ENCODE measurements around the gene TMEM30B.
"Not testable (repeated sequence)": the region's sequence is repeated elsewhere in the genome, so short reads cannot be mapped to it uniquely, and the experiment has no call there.

The TMEM30B gene

GRCh38 chr14:61321385-61322010 lies 40.4 kb upstream of the TMEM30B start, which contains the start of gene PRKCH:
PRKCH (plus strand) TSS chr14:61321579; CDS start chr14:61322102, 523 bp downstream.
- Histone ChIP-seq H3K4me3 (ENCODE audit: low read length) (peak within 1 kb of the TSS; percentile 67), H3K27ac (ENCODE audit: low read length) (no peak within 1 kb of the TSS), H3K9ac (ENCODE audit: low read depth, low read length) (peak within 1 kb of the TSS; percentile 21; the same call in 1 of the 2 replicates)

GRCh38 chr14:61320806-61321384 lies 39.8 kb upstream of the TMEM30B start:
- Histone ChIP-seq H3K9me3 (ENCODE audit: insufficient read depth, low read depth, low read length) (peaks cover 7% of the 10 kb centered on the region; the same call in 1 of the 2 replicates), H3K27ac (ENCODE audit: low read length) (no peak overlapping the region), H3K4me1 (ENCODE audit: insufficient read depth, low read length) (peaks cover 5% of the 10 kb centered on the region; the same call in 1 of the 2 replicates), H3K9ac (ENCODE audit: low read depth, low read length) (no peak overlapping the region), H3K4me3 (ENCODE audit: low read length) (peak overlapping the region; percentile 67; the same call in 1 of the 2 replicates), H3K36me3 (ENCODE audit: insufficient read depth, low read depth, low read length) (no peaks in the 10 kb centered on the region), H3K27me3 (ENCODE audit: insufficient read depth, low read length) (peaks cover 50% of the 10 kb centered on the region)

More at GRCh38 chr14:61321385-61322010, 40.4 kb upstream of the TMEM30B start, which contains the start of gene PRKCH:
- Histone ChIP-seq H3K36me3 (ENCODE audit: insufficient read depth, low read depth, low read length) (no peaks in the 10 kb centered on the region), H3K27me3 (ENCODE audit: insufficient read depth, low read length) (peaks cover 48% of the 10 kb centered on the region), H3K4me1 (ENCODE audit: insufficient read depth, low read length) (peaks cover 5% of the 10 kb centered on the region; the same call in 1 of the 2 replicates), H3K9me3 (ENCODE audit: insufficient read depth, low read depth, low read length) (peaks cover 11% of the 10 kb centered on the region; the same call in 1 of the 2 replicates)

DNA sequence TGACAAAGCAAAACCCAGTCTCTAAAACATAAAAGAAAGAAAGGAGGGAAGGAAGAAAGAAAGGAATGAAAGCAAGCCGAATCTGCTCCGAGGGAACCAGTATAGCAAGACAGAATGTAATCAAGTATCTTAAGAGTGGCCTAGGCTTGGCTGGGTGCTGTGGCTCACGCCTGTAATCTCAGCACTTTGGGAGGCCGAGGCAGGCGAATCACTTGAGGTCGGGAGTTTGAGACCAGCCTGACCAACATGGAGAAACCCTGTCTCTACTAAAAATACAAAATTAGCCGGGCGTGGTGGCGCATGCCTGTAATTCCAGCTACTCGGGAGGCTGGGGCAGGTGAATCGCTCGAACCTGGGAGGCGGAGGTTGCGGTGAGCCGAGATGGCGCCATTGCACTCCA lies 39.0 kb upstream of the TMEM30B start:
- not testable (repeated sequence) for H3K36me3 ChIP-seq (ENCODE audit: insufficient read depth, low read depth, low read length); H3K27ac ChIP-seq (ENCODE audit: low read length)

DNA sequence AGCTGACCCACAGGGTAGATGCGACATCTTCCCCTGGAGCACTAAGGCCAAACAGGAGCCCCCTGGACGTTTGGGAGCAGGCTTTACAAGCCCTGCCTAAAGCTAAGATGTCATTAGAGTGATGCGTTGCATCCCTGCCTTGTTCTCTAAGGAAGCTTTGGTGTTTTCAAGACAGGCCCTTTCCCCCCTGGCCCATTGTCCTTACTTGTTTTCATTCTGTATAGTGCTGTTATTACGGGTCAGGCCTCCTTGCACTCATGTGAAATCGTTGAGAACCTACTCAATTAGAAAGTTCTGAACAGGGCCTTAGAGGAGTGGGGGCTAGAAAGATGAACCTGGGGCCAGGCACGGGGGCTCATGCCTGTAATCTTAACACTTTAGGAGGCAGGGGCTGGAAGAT lies 38.6 kb upstream of the TMEM30B start:
- peaks cover 50% of the 10 kb centered on the region for H3K27me3 ChIP-seq (ENCODE audit: insufficient read depth, low read length)
- peaks cover 5% of the 10 kb centered on the region; the same call in 1 of the 2 replicates for H3K4me1 ChIP-seq (ENCODE audit: insufficient read depth, low read length)
- H3K9me3 ChIP-seq (ENCODE audit: insufficient read depth, low read depth, low read length) = no peaks in the 10 kb centered on the region
- H3K36me3 ChIP-seq (ENCODE audit: insufficient read depth, low read depth, low read length) = no peaks in the 10 kb centered on the region
- no peak overlapping the region for H3K9ac ChIP-seq (ENCODE audit: low read depth, low read length)
- H3K4me3 ChIP-seq (ENCODE audit: low read length) = no peak overlapping the region
- H3K27ac ChIP-seq (ENCODE audit: low read length) = no peak overlapping the region

More for the DNA sequence above, 39.0 kb upstream of the TMEM30B start:
- H3K4me3 ChIP-seq (ENCODE audit: low read length); H3K9me3 ChIP-seq (ENCODE audit: insufficient read depth, low read depth, low read length); H3K9ac ChIP-seq (ENCODE audit: low read depth, low read length); H3K4me1 ChIP-seq (ENCODE audit: insufficient read depth, low read length): not testable (repeated sequence)
- peaks cover 50% of the 10 kb centered on the region for H3K27me3 ChIP-seq (ENCODE audit: insufficient read depth, low read length)

- no peak overlapping the region for H3K4me3 ChIP-seq (ENCODE audit: low read length)
- peaks cover 5% of the 10 kb centered on the region; the same call in 1 of the 2 replicates for H3K4me1 ChIP-seq (ENCODE audit: insufficient read depth, low read length)
- H3K36me3 ChIP-seq (ENCODE audit: insufficient read depth, low read depth, low read length) = no peaks in the 10 kb centered on the region
- no peak overlapping the region for H3K9ac ChIP-seq (ENCODE audit: low read depth, low read length)
- H3K27ac ChIP-seq (ENCODE audit: low read length) = no peak overlapping the region
- H3K9me3 ChIP-seq (ENCODE audit: insufficient read depth, low read depth, low read length) = no peaks in the 10 kb centered on the region
- H3K27me3 ChIP-seq (ENCODE audit: insufficient read depth, low read length) = peaks cover 49% of the 10 kb centered on the region
Observed at GRCh38 chr14:61319086-61319485, 37.9 kb upstream of the TMEM30B start.

DNA sequence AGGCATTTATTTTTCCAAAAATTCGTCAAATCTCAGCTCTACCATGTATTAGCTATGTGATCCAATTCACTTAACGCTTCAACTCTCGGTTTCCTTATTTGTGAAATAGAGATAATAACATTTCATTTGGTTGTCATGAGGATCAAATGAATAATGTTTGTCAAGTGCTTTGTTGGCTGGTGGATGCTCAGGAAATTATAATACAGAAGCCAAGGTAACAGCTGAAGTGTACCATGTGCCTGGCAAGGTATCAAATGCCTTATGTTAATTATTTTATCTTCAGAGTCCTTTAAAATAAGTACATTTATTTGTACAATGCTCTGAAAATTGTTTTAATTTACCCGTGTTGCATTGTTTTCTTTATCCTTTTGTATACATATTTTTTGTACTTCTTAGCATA lies 34.2 kb upstream of the TMEM30B start:
- H3K27ac ChIP-seq (ENCODE audit: low read length) = no peak overlapping the region
- peaks cover 7% of the 10 kb centered on the region for H3K9me3 ChIP-seq (ENCODE audit: insufficient read depth, low read depth, low read length)
- H3K27me3 ChIP-seq (ENCODE audit: insufficient read depth, low read length) = peaks cover 12% of the 10 kb centered on the region
- no peaks in the 10 kb centered on the region for H3K36me3 ChIP-seq (ENCODE audit: insufficient read depth, low read depth, low read length)
- H3K9ac ChIP-seq (ENCODE audit: low read depth, low read length) = no peak overlapping the region
- no peak overlapping the region for H3K4me3 ChIP-seq (ENCODE audit: low read length)
- H3K4me1 ChIP-seq (ENCODE audit: insufficient read depth, low read length) = no peaks in the 10 kb centered on the region

DNA sequence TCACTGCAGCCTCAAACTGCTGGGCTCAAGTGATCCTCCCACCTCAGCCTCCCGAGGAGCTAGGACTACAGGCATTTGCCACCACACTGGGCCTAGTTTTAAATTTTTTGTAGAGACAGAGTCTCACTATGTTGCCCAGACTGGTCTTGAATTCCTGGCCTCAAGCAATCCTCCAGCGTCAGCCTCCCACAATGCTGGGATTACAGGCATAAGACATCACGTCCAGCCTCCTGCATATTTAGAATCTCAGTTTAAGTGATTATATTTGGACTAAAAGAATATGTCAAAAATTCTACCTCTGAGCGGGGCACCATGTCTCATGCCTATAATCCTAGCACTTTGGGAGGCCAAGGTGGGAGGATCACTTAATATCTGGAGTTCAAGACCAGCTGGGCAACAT lies 27.6 kb upstream of the TMEM30B start:
- H3K36me3 ChIP-seq (ENCODE audit: insufficient read depth, low read depth, low read length); H3K4me3 ChIP-seq (ENCODE audit: low read length); H3K27ac ChIP-seq (ENCODE audit: low read length); H3K4me1 ChIP-seq (ENCODE audit: insufficient read depth, low read length); H3K27me3 ChIP-seq (ENCODE audit: insufficient read depth, low read length); H3K9ac ChIP-seq (ENCODE audit: low read depth, low read length): not testable (repeated sequence)
- peaks cover 10% of the 10 kb centered on the region for H3K9me3 ChIP-seq (ENCODE audit: insufficient read depth, low read depth, low read length)

GRCh38 chr14:61308198-61308597 lies 27.1 kb upstream of the TMEM30B start:
- Histone ChIP-seq H3K36me3 (ENCODE audit: insufficient read depth, low read depth, low read length) (no peaks in the 10 kb centered on the region), H3K27ac (ENCODE audit: low read length) (no peak overlapping the region), H3K9ac (ENCODE audit: low read depth, low read length) (no peak overlapping the region), H3K4me1 (ENCODE audit: insufficient read depth, low read length) (no peaks in the 10 kb centered on the region), H3K4me3 (ENCODE audit: low read length) (no peak overlapping the region), H3K27me3 (ENCODE audit: insufficient read depth, low read length) (no peaks in the 10 kb centered on the region), H3K9me3 (ENCODE audit: insufficient read depth, low read depth, low read length) (peaks cover 10% of the 10 kb centered on the region)

- H3K9ac ChIP-seq (ENCODE audit: low read depth, low read length) = no peak overlapping the region
- no peak overlapping the region for H3K4me3 ChIP-seq (ENCODE audit: low read length)
- no peak overlapping the region for H3K27ac ChIP-seq (ENCODE audit: low read length)
- no peaks in the 10 kb centered on the region for H3K9me3 ChIP-seq (ENCODE audit: insufficient read depth, low read depth, low read length)
- H3K4me1 ChIP-seq (ENCODE audit: insufficient read depth, low read length) = peaks cover 9% of the 10 kb centered on the region; the same call in 1 of the 2 replicates
- no peaks in the 10 kb centered on the region for H3K36me3 ChIP-seq (ENCODE audit: insufficient read depth, low read depth, low read length)
- no peaks in the 10 kb centered on the region for H3K27me3 ChIP-seq (ENCODE audit: insufficient read depth, low read length)
Observed at GRCh38 chr14:61304688-61305087, 23.6 kb upstream of the TMEM30B start.

GRCh38 chr14:61300754-61301153 lies 19.6 kb upstream of the TMEM30B start:
- H3K27me3 ChIP-seq (ENCODE audit: insufficient read depth, low read length) = 0 out of 2 replicates have a peak, but pooled peaks cover 4% of the 10 kb centered on the region
- H3K4me1 ChIP-seq (ENCODE audit: insufficient read depth, low read length) = peaks cover 19% of the 10 kb centered on the region; the same call in 1 of the 2 replicates
- no peaks in the 10 kb centered on the region for H3K9me3 ChIP-seq (ENCODE audit: insufficient read depth, low read depth, low read length)

GRCh38 chr14:61300209-61300608 lies 19.1 kb upstream of the TMEM30B start:
- Histone ChIP-seq H3K27me3 (ENCODE audit: insufficient read depth, low read length) (0 out of 2 replicates have a peak, but pooled peaks cover 4% of the 10 kb centered on the region), H3K9me3 (ENCODE audit: insufficient read depth, low read depth, low read length) (no peaks in the 10 kb centered on the region), H3K27ac (ENCODE audit: low read length) (no peak overlapping the region), H3K9ac (ENCODE audit: low read depth, low read length) (no peak overlapping the region; the same call in 1 of the 2 replicates), H3K4me1 (ENCODE audit: insufficient read depth, low read length) (peaks cover 19% of the 10 kb centered on the region; the same call in 1 of the 2 replicates), H3K4me3 (ENCODE audit: low read length) (peak overlapping the region; percentile 7; the same call in 1 of the 2 replicates), H3K36me3 (ENCODE audit: insufficient read depth, low read depth, low read length) (no peaks in the 10 kb centered on the region)

More at GRCh38 chr14:61300754-61301153, 19.6 kb upstream of the TMEM30B start:
- H3K9ac ChIP-seq (ENCODE audit: low read depth, low read length) = no peak overlapping the region; the same call in 1 of the 2 replicates
- H3K4me3 ChIP-seq (ENCODE audit: low read length) = peak overlapping the region; percentile 7; the same call in 1 of the 2 replicates
- H3K36me3 ChIP-seq (ENCODE audit: insufficient read depth, low read depth, low read length) = no peaks in the 10 kb centered on the region
- H3K27ac ChIP-seq (ENCODE audit: low read length) = no peak overlapping the region
